Chondrocyte (in vitro differentiated cells): Measurements from ENCODE around the gene ABTB2. TPM values are rescaled to one million over a fixed set of nuclear protein-coding genes. Genes with fewer than 3 reads are reported as not detected.

Source experiments
- DNase-seq: peaks from one replicate; pipeline ENCODE4 v3.0.0; 2021; ENCODE audit warnings: mixed read lengths, low spot score
- H3K27ac Mint-ChIP-seq: one replicate; pipeline ENCODE4 v1.8.0; 2021; ENCODE audit warnings: mild to moderate bottlenecking, moderate library complexity, mixed read lengths; ENCODE audit not compliant: unreplicated experiment
- H3K27me3 Mint-ChIP-seq: 2 replicates; pipeline ENCODE4 v1.8.0; 2021; ENCODE audit warnings: low read depth, mixed read lengths
- H3K36me3 Mint-ChIP-seq: 2 replicates; pipeline ENCODE4 v1.8.0; 2021; ENCODE audit warnings: low read depth, mixed read lengths
- H3K4me1 Mint-ChIP-seq: 2 replicates; pipeline ENCODE4 v1.8.0; 2021; ENCODE audit warnings: low read depth, mild to moderate bottlenecking, mixed read lengths
- H3K4me3 Mint-ChIP-seq: one replicate; pipeline ENCODE4 v1.8.0; 2021; ENCODE audit warnings: mild to moderate bottlenecking, moderate library complexity, mixed read lengths; ENCODE audit not compliant: unreplicated experiment
- H3K9me3 Mint-ChIP-seq: 2 replicates; pipeline ENCODE4 v1.8.0; 2021; ENCODE audit warnings: low read depth, mixed read lengths
- CTCF ChIP-seq: fragments of 200-600 bp; sonication (generic); IDR thresholded peaks from 2 replicates; pipeline ENCODE4 v1.5.0; 2021; ENCODE audit warnings: antibody characterized with exemption, mild to moderate bottlenecking, moderate library complexity
- total RNA-seq: library from RNA; stranded (reverse); gene quantifications from 3 replicates; pipeline ENCODE4 v1.2.1, GENCODE V29; 2021

The ABTB2 gene
- total RNA-seq, 1 donor from 2014 or later: 3.1 TPM

- Mint-ChIP-seq H3K27ac (no peak overlapping the region), H3K27me3 (no peaks in the 10 kb centered on the region), H3K36me3 (peaks cover 4% of the 10 kb centered on the region), H3K4me1 (peaks cover 2% of the 10 kb centered on the region), H3K4me3 (no peak overlapping the region), H3K9me3 (no peaks in the 10 kb centered on the region)
- no peak for DNase-seq
- TF ChIP-seq CTCF: no peak
Observed at GRCh38 chr11:34166806-34167740, 190.7 kb downstream of the ABTB2 start.

- H3K36me3 Mint-ChIP-seq: peaks cover 4% of the 10 kb centered on the region
Observed at GRCh38 chr11:34165786-34166555, 191.8 kb downstream of the ABTB2 start.

GRCh38 chr11:34165121-34165520, 192.7 kb downstream of the ABTB2 start:
- Mint-ChIP-seq H3K9me3 (no peaks in the 10 kb centered on the region), H3K27ac (no peak overlapping the region), H3K36me3 (peaks cover 4% of the 10 kb centered on the region), H3K27me3 (no peaks in the 10 kb centered on the region), H3K4me3 (no peak overlapping the region), H3K4me1 (peaks cover 2% of the 10 kb centered on the region)
- no peak for DNase-seq
- TF ChIP-seq CTCF: no peak

More at GRCh38 chr11:34165786-34166555, 191.8 kb downstream of the ABTB2 start:
- Mint-ChIP-seq H3K4me3 (no peak overlapping the region), H3K4me1 (peaks cover 2% of the 10 kb centered on the region), H3K9me3 (no peaks in the 10 kb centered on the region), H3K27ac (no peak overlapping the region), H3K27me3 (no peaks in the 10 kb centered on the region)
- DNase-seq: no peak
- peak; percentile 28 for TF ChIP-seq CTCF

GRCh38 chr11:34162856-34163255, 195.0 kb downstream of the ABTB2 start:
- no peaks in the 10 kb centered on the region for H3K4me1 Mint-ChIP-seq
- no peak for DNase-seq
- H3K36me3 Mint-ChIP-seq: peaks cover 4% of the 10 kb centered on the region
- no peaks in the 10 kb centered on the region for H3K9me3 Mint-ChIP-seq
- no peak overlapping the region for H3K4me3 Mint-ChIP-seq
- H3K27me3 Mint-ChIP-seq: no peaks in the 10 kb centered on the region
- H3K27ac Mint-ChIP-seq: no peak overlapping the region
- no peak for TF ChIP-seq CTCF

GRCh38 chr11:34162493-34162820, 195.4 kb downstream of the ABTB2 start:
- Mint-ChIP-seq H3K9me3 (no peaks in the 10 kb centered on the region), H3K4me3 (no peak overlapping the region), H3K27ac (no peak overlapping the region), H3K27me3 (no peaks in the 10 kb centered on the region), H3K36me3 (peaks cover 7% of the 10 kb centered on the region), H3K4me1 (no peaks in the 10 kb centered on the region)
- no peak for TF ChIP-seq CTCF
- no peak for DNase-seq
